HCT116 (cell line): ENCODE results near the gene TRIM38.

Experiments
- CBX3 ChIP-seq: IDR thresholded peaks from 2 replicates; pipeline ENCODE4 v1.6.1; 2012; ENCODE audit warnings: low read depth
- CTCF ChIP-seq, 3 experiments: fragments of 200-600 bp in 1 of 3; sonication (generic) in 1 of 3; IDR thresholded peaks in 2 of 3; conservative IDR thresholded peaks in 1 of 3; 2 replicates each; pipeline ENCODE4 v1.5.1; 2012 to 2017; ENCODE audit warnings: low read depth in 2 of 3, low read length in 2 of 3, antibody characterized with exemption in 1 of 3, borderline replicate concordance in 1 of 3, control low read depth in 1 of 3, mild to moderate bottlenecking in 1 of 3, mixed read lengths in 1 of 3, mixed run types in 1 of 3, moderate library complexity in 1 of 3; ENCODE audit not compliant: insufficient read depth in 1 of 3
- POLR2AphosphoS5 ChIP-seq: IDR thresholded peaks from 2 replicates; pipeline ENCODE4 v1.6.1; 2011; ENCODE audit warnings: mild to moderate bottlenecking, low read depth, low read length, moderate library complexity
- TF ChIP-seq, protein P1 (sequence below): IDR thresholded peaks from 2 replicates; pipeline ENCODE4 v1.6.1; 2012

- TF ChIP-seq POLR2AphosphoS5 (no peak), CTCF (IDR thresholded peaks at IDR 0.05 in 2 of 3, conservative IDR thresholded peaks at IDR 0.05 in 1 of 3; ENCODE audit: borderline replicate concordance in 1 of 3, insufficient read depth in 1 of 3, low read depth in 2 of 3, low read length in 2 of 3) (no peak), CBX3 (no peak)
- TF ChIP-seq, protein P1, sequence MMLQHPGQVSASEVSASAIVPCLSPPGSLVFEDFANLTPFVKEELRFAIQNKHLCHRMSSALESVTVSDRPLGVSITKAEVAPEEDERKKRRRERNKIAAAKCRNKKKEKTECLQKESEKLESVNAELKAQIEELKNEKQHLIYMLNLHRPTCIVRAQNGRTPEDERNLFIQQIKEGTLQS: no peak
These were observed 44.4 kb upstream of the TRIM38 start for GRCh38 chr6:25918083-25918683.
